Activated CD4-positive, alpha-beta T cell treated with anti-CD3 and anti-CD28 coated beads, Interleukin-2, amount 10 ng/mL, durations not matched to agents 24 days and 14 days (primary cell): ENCODE measurements around the gene CIROP. TPM values are rescaled to one million over a fixed set of nuclear protein-coding genes. Genes with fewer than 3 reads are reported as not detected.
"Not testable (repeated sequence)": the region's sequence is repeated elsewhere in the genome, so short reads cannot be mapped to it uniquely, and the experiment has no call there.

ENCODE experiments used
- DNase-seq: peaks from one replicate; pipeline ENCODE4 v3.0.0; 2022
- H3K27ac Mint-ChIP-seq: one replicate; pipeline ENCODE4 v1.8.0; 2022; ENCODE audit warnings: mild to moderate bottlenecking, mixed read lengths
- H3K27me3 Mint-ChIP-seq: one replicate; pipeline ENCODE4 v1.8.0; 2022; ENCODE audit warnings: mixed read lengths
- H3K36me3 Mint-ChIP-seq: one replicate; pipeline ENCODE4 v1.8.0; 2022; ENCODE audit warnings: low read depth, mild to moderate bottlenecking, mixed read lengths
- H3K4me1 Mint-ChIP-seq: one replicate; pipeline ENCODE4 v1.8.0; 2021; ENCODE audit warnings: mixed read lengths
- H3K4me3 Mint-ChIP-seq: one replicate; pipeline ENCODE4 v1.8.0; 2022; ENCODE audit warnings: mild to moderate bottlenecking, moderate library complexity, mixed read lengths
- H3K9me3 Mint-ChIP-seq: one replicate; pipeline ENCODE4 v1.8.0; 2021; ENCODE audit warnings: mixed read lengths
- intact Hi-C: fragments of 100-400 bp; cut with micrococcal nuclease; formaldehyde crosslinking; loops from one replicate; pipeline ENCODE4 v1.15.1; 2023
- total RNA-seq: library from RNA; stranded (reverse); gene quantifications from 2 replicates; pipeline ENCODE4 v1.2.3, GENCODE V29; 2022

The CIROP gene
- total RNA-seq, 1 donor from 2014 or later, result not detected

- Mint-ChIP-seq H3K36me3 (no peaks in the 10 kb centered on the region), H3K4me3 (no peak overlapping the region), H3K27me3 (peaks cover 5% of the 10 kb centered on the region), H3K27ac (no peak overlapping the region), H3K9me3 (no peaks in the 10 kb centered on the region), H3K4me1 (peaks cover 11% of the 10 kb centered on the region)
- DNase-seq, result no peak
- intact Hi-C loops, result no loop called here
Observed at GRCh38 chr14:23114120-23114458, 9.3 kb upstream of the CIROP start.

GRCh38 chr14:23113431-23114119 lies 8.8 kb upstream of the CIROP start:
- no peaks in the 10 kb centered on the region for H3K36me3 Mint-ChIP-seq
- intact Hi-C loops, result no loop called here
- H3K4me1 Mint-ChIP-seq, result peaks cover 10% of the 10 kb centered on the region
- H3K4me3 Mint-ChIP-seq, result no peak overlapping the region
- H3K27me3 Mint-ChIP-seq, result peaks cover 5% of the 10 kb centered on the region
- no peak overlapping the region for H3K27ac Mint-ChIP-seq
- H3K9me3 Mint-ChIP-seq, result no peaks in the 10 kb centered on the region
- DNase-seq, result no peak

GRCh38 chr14:23112359-23113178 lies 7.8 kb upstream of the CIROP start:
- Mint-ChIP-seq H3K9me3 (no peaks in the 10 kb centered on the region), H3K4me3 (no peak overlapping the region), H3K36me3 (no peaks in the 10 kb centered on the region), H3K27me3 (peaks cover 5% of the 10 kb centered on the region), H3K27ac (no peak overlapping the region), H3K4me1 (peaks cover 8% of the 10 kb centered on the region)
- intact Hi-C loops, result no loop called here
- DNase-seq, result no peak

- peaks cover 8% of the 10 kb centered on the region for H3K4me1 Mint-ChIP-seq
- no peaks in the 10 kb centered on the region for H3K36me3 Mint-ChIP-seq
Observed at GRCh38 chr14:23110579-23111365, 6.0 kb upstream of the CIROP start.

GRCh38 chr14:23109769-23110168 lies 5.0 kb upstream of the CIROP start:
- H3K36me3 Mint-ChIP-seq, result no peaks in the 10 kb centered on the region
- H3K4me3 Mint-ChIP-seq, result no peak overlapping the region
- H3K27me3 Mint-ChIP-seq, result peaks cover 2% of the 10 kb centered on the region
- H3K4me1 Mint-ChIP-seq, result peaks cover 4% of the 10 kb centered on the region
- H3K9me3 Mint-ChIP-seq, result no peaks in the 10 kb centered on the region
- intact Hi-C loops, result loop anchor here (2.0 kb wide), 2 partner anchors 33 to 41 kb away; no protein-coding TSS in a partner anchor
- no peak for DNase-seq
- H3K27ac Mint-ChIP-seq, result no peak overlapping the region

More at GRCh38 chr14:23110579-23111365, 6.0 kb upstream of the CIROP start:
- DNase-seq, result no peak
- Mint-ChIP-seq H3K27ac (no peak overlapping the region), H3K27me3 (peaks cover 5% of the 10 kb centered on the region), H3K9me3 (no peaks in the 10 kb centered on the region), H3K4me3 (no peak overlapping the region)
- intact Hi-C loops, result loop anchor here (2.0 kb wide), 1 partner anchor 42 kb away; no protein-coding TSS in a partner anchor

- not testable (repeated sequence) for DNase-seq, H3K36me3 Mint-ChIP-seq, H3K27me3 Mint-ChIP-seq, H3K4me1 Mint-ChIP-seq, H3K9me3 Mint-ChIP-seq, H3K27ac Mint-ChIP-seq, H3K4me3 Mint-ChIP-seq
- intact Hi-C loops, result loop anchor here (2.0 kb wide), 1 partner anchor 31 kb away; no protein-coding TSS in a partner anchor
Observed at GRCh38 chr14:23108169-23108568, 3.4 kb upstream of the CIROP start.

GRCh38 chr14:23107620-23108019 lies 2.8 kb upstream of the CIROP start:
- intact Hi-C loops, result loop anchor here (2.0 kb wide), 1 partner anchor 31 kb away; no protein-coding TSS in a partner anchor
- H3K4me1 Mint-ChIP-seq, H3K4me3 Mint-ChIP-seq, DNase-seq, H3K36me3 Mint-ChIP-seq, H3K27ac Mint-ChIP-seq, H3K27me3 Mint-ChIP-seq, H3K9me3 Mint-ChIP-seq: not testable (repeated sequence)

- DNase-seq, result no peak
- intact Hi-C loops, result no loop called here
- no peak overlapping the region for H3K4me3 Mint-ChIP-seq
- no peaks in the 10 kb centered on the region for H3K4me1 Mint-ChIP-seq
- no peak overlapping the region for H3K27ac Mint-ChIP-seq
- H3K9me3 Mint-ChIP-seq, result no peaks in the 10 kb centered on the region
- no peaks in the 10 kb centered on the region for H3K36me3 Mint-ChIP-seq
- peaks cover 2% of the 10 kb centered on the region for H3K27me3 Mint-ChIP-seq
Observed at GRCh38 chr14:23106747-23107045, 1.9 kb upstream of the CIROP start.

- H3K9me3 Mint-ChIP-seq, result no peaks in the 10 kb centered on the region
Observed at GRCh38 chr14:23105348-23105824, 597 bp upstream of the CIROP start.

GRCh38 chr14:23104070-23104590 lies 659 bp downstream of the CIROP start:
- DNase-seq, result no peak
- no peaks in the 10 kb centered on the region for H3K9me3 Mint-ChIP-seq
- peaks cover 3% of the 10 kb centered on the region for H3K36me3 Mint-ChIP-seq
- no peak overlapping the region for H3K27ac Mint-ChIP-seq
- intact Hi-C loops, result no loop called here
- H3K27me3 Mint-ChIP-seq, result peaks cover 2% of the 10 kb centered on the region
- H3K4me1 Mint-ChIP-seq, result no peaks in the 10 kb centered on the region
- no peak overlapping the region for H3K4me3 Mint-ChIP-seq

More at GRCh38 chr14:23105348-23105824, 597 bp upstream of the CIROP start:
- H3K27ac Mint-ChIP-seq, result no peak overlapping the region
- peaks cover 2% of the 10 kb centered on the region for H3K27me3 Mint-ChIP-seq
- H3K36me3 Mint-ChIP-seq, result no peaks in the 10 kb centered on the region
- no peaks in the 10 kb centered on the region for H3K4me1 Mint-ChIP-seq
- DNase-seq, result no peak
- H3K4me3 Mint-ChIP-seq, result no peak overlapping the region
- intact Hi-C loops, result no loop called here

GRCh38 chr14:23103581-23103980 lies 1.2 kb downstream of the CIROP start:
- H3K27me3 Mint-ChIP-seq, result peaks cover 2% of the 10 kb centered on the region
- peaks cover 8% of the 10 kb centered on the region for H3K36me3 Mint-ChIP-seq
- H3K4me3 Mint-ChIP-seq, result no peak overlapping the region
- H3K9me3 Mint-ChIP-seq, result no peaks in the 10 kb centered on the region
- intact Hi-C loops, result no loop called here
- DNase-seq, result no peak
- H3K27ac Mint-ChIP-seq, result no peak overlapping the region
- no peaks in the 10 kb centered on the region for H3K4me1 Mint-ChIP-seq

GRCh38 chr14:23102801-23103200 lies 2.0 kb downstream of the CIROP start:
- Mint-ChIP-seq H3K36me3 (peaks cover 11% of the 10 kb centered on the region), H3K9me3 (no peaks in the 10 kb centered on the region), H3K4me3 (no peak overlapping the region), H3K27me3 (peaks cover 2% of the 10 kb centered on the region), H3K27ac (no peak overlapping the region), H3K4me1 (no peaks in the 10 kb centered on the region)
- DNase-seq, result no peak
- intact Hi-C loops, result no loop called here

- H3K27ac Mint-ChIP-seq, result no peak overlapping the region
- DNase-seq, result no peak
- H3K27me3 Mint-ChIP-seq, result peaks cover 2% of the 10 kb centered on the region
- no peak overlapping the region for H3K4me3 Mint-ChIP-seq
- peaks cover 18% of the 10 kb centered on the region for H3K36me3 Mint-ChIP-seq
- peaks cover 6% of the 10 kb centered on the region for H3K4me1 Mint-ChIP-seq
- H3K9me3 Mint-ChIP-seq, result no peaks in the 10 kb centered on the region
- intact Hi-C loops, result no loop called here
Observed at GRCh38 chr14:23101986-23102625, 2.7 kb downstream of the CIROP start.
